Frontal cortex (tissue), 4 donors: Measurements from ENCODE around the gene DSC1. TPM values are rescaled to one million over a fixed set of nuclear protein-coding genes. Genes with fewer than 3 reads are reported as not detected.
"Not testable (repeated sequence)": the region's sequence is repeated elsewhere in the genome, so short reads cannot be mapped to it uniquely, and the experiment has no call there.

Experiments
- DNase-seq, 2 donors: peaks; one replicate each; pipeline ENCODE4 v3.0.0; 2012; ENCODE audit warnings: low spot score in 2 of 2
- FAIRE-seq: peaks from 2 replicates; lab custom pipeline; 2012; peaks lifted over from hg19 to GRCh38; lab: Jason Lieb, UNC
- total RNA-seq: library from RNA; depleted of rRNA; stranded (reverse); fragments of >200 nt; gene quantifications from one replicate; pipeline ENCODE4 v1.2.3, GENCODE V29; 2014
- donor health status: control.
- donor health status: control.
- donor health status: control.

DSC1 gene
- total RNA-seq, 1 donor from 2014 or later = not detected

- DNase-seq (no peak), FAIRE-seq (no peak)
Observed at GRCh38 chr18:31183302-31183701, 20.6 kb upstream of the DSC1 start.

GRCh38 chr18:31177369-31177768, 14.7 kb upstream of the DSC1 start:
- FAIRE-seq, DNase-seq: not testable (repeated sequence)

- DNase-seq = no peak
- no peak for FAIRE-seq
Observed at GRCh38 chr18:31176531-31176930, 13.9 kb upstream of the DSC1 start.

GRCh38 chr18:31171144-31171839, 8.6 kb upstream of the DSC1 start:
- DNase-seq = no peak
- FAIRE-seq = no peak

- FAIRE-seq (no peak), DNase-seq (no peak)
Observed at GRCh38 chr18:31170335-31170734, 7.7 kb upstream of the DSC1 start.

- FAIRE-seq (no peak), DNase-seq (no peak)
Observed at GRCh38 chr18:31162419-31162793, 250 bp downstream of the DSC1 start.

GRCh38 chr18:31161757-31162418, 768 bp downstream of the DSC1 start:
- FAIRE-seq (no peak), DNase-seq (no peak)

- FAIRE-seq (no peak), DNase-seq (no peak)
Observed at GRCh38 chr18:31156821-31157763, 5.6 kb downstream of the DSC1 start.

GRCh38 chr18:31155498-31155897, 7.2 kb downstream of the DSC1 start:
- no peak for FAIRE-seq
- DNase-seq = no peak

- DNase-seq = no peak
Observed at GRCh38 chr18:31154181-31154580, 8.5 kb downstream of the DSC1 start.

GRCh38 chr18:31149351-31149750, 13.3 kb downstream of the DSC1 start:
- FAIRE-seq (no peak), DNase-seq (no peak)

More at GRCh38 chr18:31154181-31154580, 8.5 kb downstream of the DSC1 start:
- no peak for FAIRE-seq

- FAIRE-seq (no peak), DNase-seq (no peak)
Observed at GRCh38 chr18:31148600-31148999, 14.1 kb downstream of the DSC1 start.

GRCh38 chr18:31146809-31147208, 15.8 kb downstream of the DSC1 start:
- no peak for FAIRE-seq
- no peak for DNase-seq

- no peak for FAIRE-seq
- no peak for DNase-seq
Observed at GRCh38 chr18:31143025-31143424, 19.6 kb downstream of the DSC1 start.

- DNase-seq (no peak), FAIRE-seq (peak; percentile 76)
Observed at GRCh38 chr18:31138709-31139108, 23.9 kb downstream of the DSC1 start.

- no peak for FAIRE-seq
- no peak for DNase-seq
Observed at GRCh38 chr18:31134988-31135529, 27.6 kb downstream of the DSC1 start.

GRCh38 chr18:31129398-31130115, 33.1 kb downstream of the DSC1 start:
- FAIRE-seq (no peak), DNase-seq (no peak)

- DNase-seq (no peak), FAIRE-seq (no peak)
Observed at GRCh38 chr18:31125878-31126277, 36.8 kb downstream of the DSC1 start.

- DNase-seq, FAIRE-seq: not testable (repeated sequence)
Observed at GRCh38 chr18:31123125-31123524, 39.5 kb downstream of the DSC1 start.

GRCh38 chr18:31120594-31120993, 42.1 kb downstream of the DSC1 start:
- no peak for FAIRE-seq

More at GRCh38 chr18:31120594-31120993, 42.1 kb downstream of the DSC1 start:
- no peak for DNase-seq
